HG02943 (cell line): Measurements from ENCODE around the gene OR8J1.
"Not testable (repeated sequence)": the region's sequence is repeated elsewhere in the genome, so short reads cannot be mapped to it uniquely, and the experiment has no call there.

Experiments used
- ATAC-seq: cut with Tn5 transposase; IDR thresholded peaks from one replicate; pipeline ENCODE4 v1.9.1; 2021; ENCODE audit warnings: mild to moderate bottlenecking, low read depth, moderate library complexity; ENCODE audit not compliant: unreplicated experiment

Gene OR8J1, protein sequence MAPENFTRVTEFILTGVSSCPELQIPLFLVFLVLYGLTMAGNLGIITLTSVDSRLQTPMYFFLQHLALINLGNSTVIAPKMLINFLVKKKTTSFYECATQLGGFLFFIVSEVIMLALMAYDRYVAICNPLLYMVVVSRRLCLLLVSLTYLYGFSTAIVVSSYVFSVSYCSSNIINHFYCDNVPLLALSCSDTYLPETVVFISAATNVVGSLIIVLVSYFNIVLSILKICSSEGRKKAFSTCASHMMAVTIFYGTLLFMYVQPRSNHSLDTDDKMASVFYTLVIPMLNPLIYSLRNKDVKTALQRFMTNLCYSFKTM

DNA sequence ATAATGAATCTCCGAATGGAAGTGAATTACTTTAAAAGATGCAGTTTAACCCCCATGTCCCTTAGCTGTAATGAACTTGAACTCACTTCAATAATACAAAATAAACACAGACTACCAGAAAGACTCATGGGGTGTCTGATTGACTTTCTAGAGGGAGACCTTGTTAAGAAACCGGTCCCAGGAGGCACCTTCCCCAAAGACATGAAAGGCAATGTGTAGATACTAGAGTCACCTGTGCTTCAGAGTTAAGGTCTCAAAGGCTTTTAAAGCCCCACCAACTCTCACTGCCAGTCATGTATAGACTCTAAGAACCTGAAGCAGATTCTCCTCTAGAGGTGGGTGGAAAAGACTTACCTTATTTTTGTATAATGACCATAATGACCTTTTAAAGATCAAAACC lies at the start of gene OR8J1:
Gene OR8J1, plus strand, starts transcription at position 301 of the 400 bp plus-strand sequence. CDS start 5,956 bp downstream, outside the sequence.
- ATAC-seq: no peak

DNA sequence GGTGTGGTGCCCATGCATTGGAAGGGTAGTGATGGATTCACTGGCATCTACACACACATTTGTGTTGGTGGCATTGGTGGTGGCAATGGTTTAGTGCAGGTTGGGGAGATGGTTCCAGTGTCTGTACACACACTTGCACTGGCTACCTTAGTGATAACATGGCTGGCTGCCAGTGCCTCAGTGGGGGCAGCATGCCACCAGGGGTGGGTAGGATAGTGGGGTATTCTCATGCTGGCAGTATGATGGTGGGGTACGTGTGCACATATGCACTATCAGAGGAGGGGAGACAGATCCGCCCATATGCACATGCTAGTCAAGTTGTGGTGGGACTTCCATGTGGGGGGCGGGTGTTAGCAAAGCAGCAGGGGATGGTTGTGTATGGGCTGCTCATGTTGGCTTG lies 46.3 kb upstream of the OR8J1 start:
- ATAC-seq: no peak

DNA sequence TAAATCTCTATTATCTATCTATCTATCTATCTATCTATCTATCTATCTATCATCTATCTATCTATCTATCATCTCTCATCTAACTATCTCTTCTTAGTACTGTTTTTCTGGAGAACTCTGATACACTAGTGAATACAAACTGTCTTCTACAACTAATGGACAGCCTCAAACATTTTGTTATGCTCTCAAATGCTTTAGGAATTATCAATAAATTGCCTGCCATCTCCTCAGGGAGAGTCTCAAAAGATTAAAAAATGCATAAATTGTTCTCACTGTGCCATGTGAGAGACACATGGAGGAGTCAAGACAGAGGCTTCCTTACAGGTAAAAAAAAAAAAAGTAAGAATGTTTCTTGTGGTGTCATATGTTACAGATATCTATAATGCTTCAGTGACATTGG lies 39.2 kb upstream of the OR8J1 start, which contains the start of gene OR8K3:
Gene OR8K3, plus strand, starts transcription at position 301 of the 400 bp plus-strand sequence. CDS start 3,163 bp downstream, outside the sequence.
- no peak for ATAC-seq

DNA sequence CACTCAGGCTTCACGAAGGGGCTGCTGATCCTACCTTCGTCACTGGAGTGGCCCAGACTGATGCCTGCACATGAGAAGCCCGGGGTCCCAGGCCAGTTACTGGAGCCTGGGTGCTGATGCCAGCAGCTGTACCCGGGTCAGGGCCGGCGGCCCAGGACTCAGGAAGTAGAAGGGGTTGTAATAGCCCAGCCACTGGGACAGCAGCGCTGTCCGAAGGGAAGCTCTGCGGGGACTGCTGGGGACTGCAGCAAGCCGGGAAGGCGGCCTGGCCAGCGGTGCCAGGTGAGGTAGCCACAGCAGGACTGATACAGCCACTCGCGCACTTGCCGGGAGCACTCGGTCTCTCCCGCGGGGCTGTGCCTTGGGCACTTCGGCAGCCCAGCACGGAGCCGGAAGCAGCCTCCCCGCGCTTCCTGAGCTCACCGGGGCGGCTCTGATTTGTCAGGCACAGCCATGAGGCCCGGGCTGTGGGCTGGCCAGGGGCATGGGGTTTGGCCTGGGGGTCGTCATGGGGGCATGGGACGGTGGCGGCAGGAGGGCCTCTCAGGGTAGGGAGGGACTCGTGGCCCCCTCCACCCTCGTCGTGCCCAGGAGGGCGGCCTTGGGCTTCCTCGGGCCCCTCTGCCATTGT lies 22.1 kb upstream of the OR8J1 start:
- no peak for ATAC-seq

DNA sequence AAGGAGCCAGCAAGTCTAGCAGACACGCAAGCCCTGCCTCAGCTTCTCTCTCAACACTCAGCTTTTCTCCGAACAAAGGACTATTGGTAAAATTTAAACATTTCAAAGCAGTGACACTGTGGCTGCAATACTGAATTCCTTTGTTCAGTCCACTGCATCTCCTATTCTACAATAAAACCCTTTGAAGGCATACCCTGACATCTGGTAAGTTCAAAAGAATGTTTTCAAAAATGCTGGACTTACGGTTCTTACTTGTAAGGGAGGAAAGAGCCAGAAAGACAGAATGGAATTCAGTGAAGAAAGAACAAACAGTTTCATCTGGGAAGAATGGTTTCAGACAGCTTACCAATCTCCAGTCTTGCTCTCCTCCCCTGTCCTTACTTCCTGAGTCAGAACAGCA lies 20.9 kb upstream of the OR8J1 start:
- ATAC-seq: no peak

- ATAC-seq: no peak
These were observed 13.8 kb upstream of the OR8J1 start for GRCh38 chr11:56340289-56340688.

DNA sequence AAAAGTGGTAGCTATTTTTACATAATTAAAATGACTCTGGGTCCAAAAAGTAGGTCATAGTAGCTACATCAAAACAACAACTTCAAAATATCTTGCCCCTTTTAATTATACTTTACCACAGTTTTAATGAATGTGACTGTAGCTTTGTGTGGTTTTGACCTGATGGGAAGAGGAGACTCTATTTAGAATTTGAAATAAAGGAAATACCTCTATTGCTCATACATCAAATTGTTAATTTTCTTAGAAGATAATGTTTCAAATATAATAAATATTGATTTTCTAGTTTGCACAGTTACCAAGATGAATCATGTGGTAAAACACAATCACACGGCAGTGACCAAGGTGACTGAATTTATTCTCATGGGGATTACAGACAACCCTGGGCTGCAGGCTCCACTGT lies 8.4 kb upstream of the OR8J1 start, which contains the start of gene OR8K1:
Gene OR8K1, plus strand, starts transcription at position 301 of the 400 bp plus-strand sequence. Its CDS starts 0 bp downstream, at position 301.
- ATAC-seq: no peak

GRCh38 chr11:56375324-56375723 lies 21.2 kb downstream of the OR8J1 start, which contains the start of gene OR8U1:
OR8U1 (plus strand) TSS chr11:56375624; CDS start chr11:56375624, 0 bp downstream.
- ATAC-seq: no peak

DNA sequence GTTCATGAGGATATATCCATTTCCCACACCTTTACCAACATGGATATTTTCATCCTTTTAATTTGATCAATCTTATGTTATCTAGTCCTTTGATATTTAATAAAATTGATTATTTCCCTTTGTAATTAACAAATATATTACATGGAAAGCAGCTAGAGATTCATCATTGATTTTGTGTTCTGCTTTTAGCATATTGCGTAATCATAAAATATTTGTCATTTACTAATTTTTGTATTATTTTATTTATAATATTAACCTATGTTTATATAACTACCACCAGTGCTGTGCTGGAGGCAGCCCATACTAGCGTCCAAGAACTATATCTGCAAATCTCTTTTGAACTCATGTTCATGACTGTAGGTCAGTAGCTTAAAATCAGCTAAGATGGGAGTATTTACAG lies 26.0 kb downstream of the OR8J1 start:
- ATAC-seq: no peak

DNA sequence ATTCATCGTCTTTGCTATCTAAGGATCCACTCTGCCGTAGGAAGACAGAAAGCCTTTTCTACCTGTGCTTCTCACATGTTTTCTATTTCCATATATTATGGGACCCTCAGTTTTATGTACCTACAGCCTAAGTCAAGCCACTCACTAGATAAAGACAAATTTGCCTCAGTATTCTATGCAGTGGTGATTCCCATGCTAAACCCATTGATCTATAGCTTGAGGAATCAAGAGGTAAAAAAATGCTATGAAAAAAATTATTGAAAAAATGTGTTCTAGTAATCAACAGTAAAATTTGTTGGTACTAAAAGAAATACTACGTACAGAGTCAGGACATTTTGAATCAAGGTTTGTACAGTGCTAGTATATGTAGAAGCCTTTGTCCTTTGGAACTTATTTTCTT lies 40.3 kb downstream of the OR8J1 start:
- no peak for ATAC-seq

DNA sequence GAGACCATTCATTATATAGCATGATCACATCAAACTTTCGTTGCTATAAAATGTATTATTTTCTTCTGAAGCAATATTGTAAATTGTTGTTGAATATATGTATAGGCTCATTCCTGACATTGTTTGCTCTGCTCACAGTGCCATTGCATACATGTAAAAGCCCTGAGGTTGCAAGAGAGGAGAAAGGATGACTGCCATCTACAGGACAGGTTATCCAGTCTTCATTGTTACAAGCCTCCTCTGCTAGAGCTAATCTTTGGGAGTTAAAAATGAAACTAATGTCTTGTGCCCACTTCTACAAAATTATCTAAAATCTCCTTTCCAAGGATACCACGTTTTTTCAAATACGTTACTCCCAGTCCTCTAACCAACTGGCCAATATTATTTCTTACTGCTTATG lies 42.0 kb downstream of the OR8J1 start:
- ATAC-seq: no peak

DNA sequence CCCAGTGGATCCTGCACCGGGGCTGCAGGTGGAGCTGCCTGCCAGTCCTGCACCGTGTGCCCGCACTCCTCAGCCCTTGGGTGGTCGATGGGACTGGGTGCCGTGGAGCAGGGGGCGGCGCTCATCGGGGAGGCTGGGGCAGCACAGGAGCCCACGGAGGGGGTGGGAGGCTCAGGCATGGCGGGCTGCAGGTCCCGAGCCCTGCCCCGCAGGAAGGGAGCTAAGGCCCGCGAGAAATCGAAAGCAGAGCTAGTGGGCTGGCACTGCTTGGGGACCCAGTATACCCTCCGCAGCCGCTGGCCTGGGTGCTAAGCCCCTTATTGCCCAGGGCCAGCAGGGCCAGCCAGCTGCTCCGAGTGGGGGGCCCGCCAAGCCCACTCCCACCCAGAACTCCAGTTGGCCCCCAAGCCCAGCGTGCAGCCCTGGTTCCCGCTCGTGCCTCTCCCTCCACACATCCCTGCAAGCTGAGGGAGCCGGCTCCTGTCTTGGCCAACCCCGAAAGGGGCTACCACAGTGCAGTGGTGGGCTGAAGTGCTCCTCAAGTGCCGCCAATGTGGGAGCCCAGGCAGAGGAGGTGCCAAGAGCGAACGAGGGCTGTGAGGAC lies 47.9 kb downstream of the OR8J1 start:
- ATAC-seq: not testable (repeated sequence)

DNA sequence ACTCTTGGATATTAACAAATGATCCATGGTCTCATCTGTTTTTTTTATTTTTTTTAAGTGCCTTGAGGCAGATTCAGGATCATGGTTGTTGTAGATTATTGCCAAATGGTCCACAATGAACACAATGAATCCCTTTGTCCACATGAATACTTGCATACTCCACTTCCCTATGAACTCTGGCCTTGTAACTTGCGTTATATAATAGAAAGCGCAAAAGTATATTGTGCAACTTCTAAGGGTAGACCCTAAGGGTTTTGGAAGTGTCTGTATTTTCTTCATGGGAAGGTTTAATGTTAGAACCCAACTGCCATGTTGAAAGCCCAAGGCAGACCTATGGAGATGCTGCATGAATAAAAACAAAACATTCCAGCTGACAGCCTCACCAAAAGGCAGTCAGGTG lies 50.3 kb downstream of the OR8J1 start:
- ATAC-seq: no peak

GRCh38 chr11:56410801-56411200 lies 56.7 kb downstream of the OR8J1 start:
- no peak for ATAC-seq
